ENCODE data around the gene MCTP2. TPM values are rescaled to one million over a fixed set of nuclear protein-coding genes. Genes with fewer than 3 reads are reported as not detected.

Gene MCTP2
- total and polyA plus RNA-seq, 2 experiments from 2014 or later = 8.1 to 23.3 TPM

- no peak overlapping the region for H3K27ac ChIP-seq
- TF ChIP-seq EZH2phosphoT487 (IDR thresholded peaks at IDR 0.05; ENCODE audit: low read depth, severe bottlenecking, unreplicated experiment) (no peak), CTCF (IDR thresholded peaks at IDR 0.05; ENCODE audit: poor library complexity) (no peak), EZH2 (IDR thresholded peaks at IDR 0.05; ENCODE audit: borderline replicate concordance) (no peak)
- no peak overlapping the region for H3K4me2 ChIP-seq
- no peaks in the 10 kb centered on the region for H3K79me2 ChIP-seq
- H3K9me2 ChIP-seq (replicated peaks; ENCODE audit: insufficient read depth) = no peaks in the 10 kb centered on the region
- no peak overlapping the region for H2AFZ ChIP-seq
- H3K4me3 ChIP-seq = no peak overlapping the region
- H3K36me3 ChIP-seq (replicated peaks; ENCODE audit: insufficient read depth, low read depth) = no peaks in the 10 kb centered on the region
- no peak for DNase-seq (ENCODE audit: low spot score)
- no peaks in the 10 kb centered on the region for H4K20me1 ChIP-seq (ENCODE audit: insufficient read depth, poor library complexity, severe bottlenecking)
- no peaks in the 10 kb centered on the region for H3K4me1 ChIP-seq (ENCODE audit: insufficient read depth)
- no peaks in the 10 kb centered on the region for H3K9me3 ChIP-seq (ENCODE audit: low read depth)
- no peaks in the 10 kb centered on the region for H3K27me3 ChIP-seq
- 83% methylated on average over 1 of the region's 1 CpG for WGBS (ENCODE audit: low lambda C conversion rate, missing lambda C conversion rate)
Observed at GRCh38 chr15:94375997-94376396, 144.6 kb downstream of the MCTP2 start.

- 93% methylated on average over 3 of the region's 3 CpGs for WGBS (ENCODE audit: low lambda C conversion rate, missing lambda C conversion rate)
- DNase-seq (ENCODE audit: low spot score) = no peak
- Histone ChIP-seq H4K20me1 (ENCODE audit: insufficient read depth, poor library complexity, severe bottlenecking) (no peaks in the 10 kb centered on the region), H3K79me2 (no peaks in the 10 kb centered on the region), H2AFZ (no peak overlapping the region), H3K9me3 (ENCODE audit: low read depth) (no peaks in the 10 kb centered on the region), H3K9me2 (replicated peaks; ENCODE audit: insufficient read depth) (no peaks in the 10 kb centered on the region), H3K4me1 (ENCODE audit: insufficient read depth) (no peaks in the 10 kb centered on the region), H3K4me3 (no peak overlapping the region), H3K27ac (no peak overlapping the region), H3K36me3 (replicated peaks; ENCODE audit: insufficient read depth, low read depth) (no peaks in the 10 kb centered on the region), H3K27me3 (no peaks in the 10 kb centered on the region), H3K4me2 (no peak overlapping the region)
- TF ChIP-seq CTCF (IDR thresholded peaks at IDR 0.05; ENCODE audit: poor library complexity) (no peak), EZH2phosphoT487 (IDR thresholded peaks at IDR 0.05; ENCODE audit: low read depth, severe bottlenecking, unreplicated experiment) (no peak), EZH2 (IDR thresholded peaks at IDR 0.05; ENCODE audit: borderline replicate concordance) (no peak)
Observed at GRCh38 chr15:94379986-94380385, 148.6 kb downstream of the MCTP2 start.

GRCh38 chr15:94380798-94381197, 149.4 kb downstream of the MCTP2 start:
- Histone ChIP-seq H3K9me3 (ENCODE audit: low read depth) (no peaks in the 10 kb centered on the region), H3K4me3 (no peak overlapping the region), H3K27ac (no peak overlapping the region), H3K4me2 (no peak overlapping the region), H3K4me1 (ENCODE audit: insufficient read depth) (no peaks in the 10 kb centered on the region), H3K9me2 (replicated peaks; ENCODE audit: insufficient read depth) (no peaks in the 10 kb centered on the region), H4K20me1 (ENCODE audit: insufficient read depth, poor library complexity, severe bottlenecking) (no peaks in the 10 kb centered on the region), H3K27me3 (no peaks in the 10 kb centered on the region), H2AFZ (no peak overlapping the region), H3K79me2 (no peaks in the 10 kb centered on the region), H3K36me3 (replicated peaks; ENCODE audit: insufficient read depth, low read depth) (no peaks in the 10 kb centered on the region)
- TF ChIP-seq EZH2phosphoT487 (IDR thresholded peaks at IDR 0.05; ENCODE audit: low read depth, severe bottlenecking, unreplicated experiment) (no peak), CTCF (IDR thresholded peaks at IDR 0.05; ENCODE audit: poor library complexity) (no peak), EZH2 (IDR thresholded peaks at IDR 0.05; ENCODE audit: borderline replicate concordance) (no peak)
- 88% methylated on average over 1 of the region's 1 CpG for WGBS (ENCODE audit: low lambda C conversion rate, missing lambda C conversion rate)
- no peak for DNase-seq (ENCODE audit: low spot score)

- WGBS (ENCODE audit: low lambda C conversion rate, missing lambda C conversion rate) = 74% methylated on average over 8 of the region's 8 CpGs
- no peaks in the 10 kb centered on the region for H3K79me2 ChIP-seq
- no peak overlapping the region for H3K27ac ChIP-seq
Observed at GRCh38 chr15:94381384-94381783, 150.0 kb downstream of the MCTP2 start.

More at GRCh38 chr15:94381384-94381783, 150.0 kb downstream of the MCTP2 start:
- Histone ChIP-seq H3K4me3 (no peak overlapping the region), H2AFZ (no peak overlapping the region), H3K36me3 (replicated peaks; ENCODE audit: insufficient read depth, low read depth) (no peaks in the 10 kb centered on the region), H3K9me2 (replicated peaks; ENCODE audit: insufficient read depth) (no peaks in the 10 kb centered on the region), H3K4me2 (no peak overlapping the region), H3K4me1 (ENCODE audit: insufficient read depth) (no peaks in the 10 kb centered on the region), H3K9me3 (ENCODE audit: low read depth) (no peaks in the 10 kb centered on the region), H4K20me1 (ENCODE audit: insufficient read depth, poor library complexity, severe bottlenecking) (no peaks in the 10 kb centered on the region), H3K27me3 (no peaks in the 10 kb centered on the region)
- DNase-seq (ENCODE audit: low spot score) = no peak
- TF ChIP-seq EZH2phosphoT487 (IDR thresholded peaks at IDR 0.05; ENCODE audit: low read depth, severe bottlenecking, unreplicated experiment) (no peak), EZH2 (IDR thresholded peaks at IDR 0.05; ENCODE audit: borderline replicate concordance) (no peak), CTCF (IDR thresholded peaks at IDR 0.05; ENCODE audit: poor library complexity) (no peak)
